ENCODE results near the gene FBXO38. TPM values are rescaled to one million over a fixed set of nuclear protein-coding genes. Genes with fewer than 3 reads are reported as not detected.
A peak's percentile ranks its signal among the peaks of the same experiment; 100 is the strongest.

The FBXO38 gene
- polyA plus RNA-seq (2013, experiment 1 of 4): 34.7 TPM
- 38.6 TPM for polyA plus RNA-seq (2013, experiment 2 of 4)
- 27.9 TPM for polyA plus RNA-seq (2013, experiment 3 of 4)
- polyA plus RNA-seq (2013, experiment 4 of 4): 28.4 TPM

GRCh38 chr5:148383564-148384379, at the start of gene FBXO38:
FBXO38 (plus strand) TSS chr5:148383958; CDS start chr5:148394777, 10,819 bp downstream.
- Histone ChIP-seq H3K36me3 (ENCODE audit: control insufficient read depth, insufficient read depth, low read length) (no peaks in the 10 kb centered on the region), H3K27ac (ENCODE audit: insufficient read depth, low read depth, low read length, poor library complexity, severe bottlenecking) (peak within 1 kb of the TSS; percentile 79), H3K4me1 (ENCODE audit: control insufficient read depth, insufficient read depth, low read length) (no peaks in the 10 kb centered on the region), H3K9me3 (ENCODE audit: control insufficient read depth, low read length) (no peaks in the 10 kb centered on the region), H3K27me3 (ENCODE audit: control insufficient read depth, insufficient read depth, low read length, poor library complexity, severe bottlenecking) (no peaks in the 10 kb centered on the region), H3K4me3 (ENCODE audit: insufficient read depth, low read depth, low read length) (peak within 1 kb of the TSS; percentile 70)
- 1% methylated on average over 45 of the region's 45 CpGs for WGBS, 2 experiments

DNA sequence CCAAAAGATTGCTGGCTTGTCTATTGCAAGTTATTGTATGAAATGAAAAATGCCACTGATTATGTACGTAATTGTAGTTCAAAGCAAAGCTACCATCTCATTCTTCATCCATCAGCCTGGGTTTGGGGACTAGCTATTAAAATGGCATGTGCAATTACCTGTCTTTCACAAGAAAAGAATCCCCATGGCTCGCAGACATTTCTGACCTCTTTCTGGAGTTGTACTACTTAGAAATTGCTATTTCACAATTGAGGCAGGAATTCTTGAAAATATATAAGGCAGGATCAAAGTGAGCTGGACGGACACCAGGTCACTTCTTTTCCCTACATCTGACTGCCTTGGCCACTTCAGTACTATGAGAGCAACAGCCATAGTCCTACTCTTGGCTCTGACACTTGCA, 48.5 kb upstream of the FBXO38 start, which contains the start of gene SPINK9:
SPINK9 (plus strand) TSS at position 301 of the 400 bp plus-strand sequence; CDS start at position 356, 55 bp downstream.
- H3K4me1 ChIP-seq (ENCODE audit: control insufficient read depth, insufficient read depth, low read length): no peaks in the 10 kb centered on the region
- no peak within 1 kb of the TSS for H3K27ac ChIP-seq (ENCODE audit: insufficient read depth, low read depth, low read length, poor library complexity, severe bottlenecking)
- no peak within 1 kb of the TSS for H3K4me3 ChIP-seq (ENCODE audit: insufficient read depth, low read depth, low read length)
- no peaks in the 10 kb centered on the region for H3K36me3 ChIP-seq (ENCODE audit: control insufficient read depth, insufficient read depth, low read length)
- H3K27me3 ChIP-seq (ENCODE audit: control insufficient read depth, insufficient read depth, low read length, poor library complexity, severe bottlenecking): no peaks in the 10 kb centered on the region
- no peaks in the 10 kb centered on the region for H3K9me3 ChIP-seq (ENCODE audit: control insufficient read depth, low read length)
- 85 to 96% methylated on average over 3 of the region's 3 CpGs for whole genome bisulfite sequencing, 2 experiments

GRCh38 chr5:148336704-148337435, 46.9 kb upstream of the FBXO38 start:
- 91 to 96% methylated on average over 2 to 3 of the region's 3 CpGs for WGBS, 2 experiments

DNA sequence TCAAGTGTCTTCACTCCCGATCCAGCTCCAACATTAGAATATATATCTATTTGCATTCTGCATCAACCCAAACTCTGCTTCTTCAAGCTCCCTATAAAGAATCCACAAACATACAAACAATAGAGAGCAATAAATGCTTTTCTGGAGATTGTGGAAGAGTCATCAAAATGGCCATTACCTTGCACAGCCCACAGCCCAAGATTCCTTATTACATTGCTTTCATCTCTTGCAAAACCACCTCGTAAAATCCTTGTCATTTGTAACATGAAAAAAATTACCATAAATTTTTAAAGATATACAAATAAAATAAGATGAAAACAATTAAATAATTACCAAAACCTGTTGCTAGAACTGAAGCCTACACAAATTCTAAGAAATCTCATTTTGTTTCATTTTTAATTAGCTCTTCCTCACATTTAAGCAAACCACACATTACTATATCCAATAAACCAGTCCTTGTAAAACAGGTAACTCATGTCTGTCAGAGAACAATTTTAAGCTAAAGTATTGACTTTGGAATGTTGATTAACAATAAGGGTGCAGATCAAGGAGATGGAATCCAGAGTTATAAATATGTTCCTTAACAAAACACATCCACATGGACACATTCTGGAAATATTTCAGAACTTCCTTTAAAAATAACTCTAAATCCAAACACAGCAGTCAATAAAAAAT, 41.2 kb upstream of the FBXO38 start:
- Histone ChIP-seq H3K27ac (ENCODE audit: insufficient read depth, low read depth, low read length, poor library complexity, severe bottlenecking) (no peak overlapping the region), H3K9me3 (ENCODE audit: control insufficient read depth, low read length) (no peaks in the 10 kb centered on the region), H3K4me1 (ENCODE audit: control insufficient read depth, insufficient read depth, low read length) (no peaks in the 10 kb centered on the region), H3K36me3 (ENCODE audit: control insufficient read depth, insufficient read depth, low read length) (no peaks in the 10 kb centered on the region), H3K4me3 (ENCODE audit: insufficient read depth, low read depth, low read length) (no peak overlapping the region), H3K27me3 (ENCODE audit: control insufficient read depth, insufficient read depth, low read length, poor library complexity, severe bottlenecking) (no peaks in the 10 kb centered on the region)
- 86 to 100% methylated on average over 1 to 2 of the region's 2 CpGs for WGBS, 2 experiments

More at GRCh38 chr5:148336704-148337435, 46.9 kb upstream of the FBXO38 start:
- Histone ChIP-seq H3K4me3 (ENCODE audit: insufficient read depth, low read depth, low read length) (no peak overlapping the region), H3K9me3 (ENCODE audit: control insufficient read depth, low read length) (no peaks in the 10 kb centered on the region), H3K4me1 (ENCODE audit: control insufficient read depth, insufficient read depth, low read length) (no peaks in the 10 kb centered on the region), H3K27me3 (ENCODE audit: control insufficient read depth, insufficient read depth, low read length, poor library complexity, severe bottlenecking) (no peaks in the 10 kb centered on the region), H3K36me3 (ENCODE audit: control insufficient read depth, insufficient read depth, low read length) (no peaks in the 10 kb centered on the region), H3K27ac (ENCODE audit: insufficient read depth, low read depth, low read length, poor library complexity, severe bottlenecking) (no peak overlapping the region)

DNA sequence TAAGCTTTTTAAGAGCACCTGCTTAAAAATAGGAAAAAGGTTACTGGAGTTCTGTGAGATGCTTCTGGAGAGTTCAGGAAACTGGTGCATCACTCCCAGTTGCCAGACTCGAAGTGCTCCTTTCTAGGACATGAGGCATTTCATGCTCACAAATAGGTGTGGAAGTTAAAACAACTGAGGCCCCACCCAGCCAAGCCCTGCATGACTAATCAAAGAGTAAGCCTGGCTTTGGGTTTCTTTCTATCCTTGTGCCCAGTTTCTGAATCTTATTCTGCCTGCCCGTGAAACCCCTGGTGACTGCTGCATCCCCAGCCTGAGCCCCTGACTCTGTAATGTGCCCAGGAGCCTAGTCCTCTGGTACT, 40.7 kb upstream of the FBXO38 start:
- no peak overlapping the region for H3K4me3 ChIP-seq (ENCODE audit: insufficient read depth, low read depth, low read length)
- no peaks in the 10 kb centered on the region for H3K36me3 ChIP-seq (ENCODE audit: control insufficient read depth, insufficient read depth, low read length)
- 87 to 89% methylated on average over 2 of the region's 2 CpGs for WGBS, 2 experiments
- no peaks in the 10 kb centered on the region for H3K4me1 ChIP-seq (ENCODE audit: control insufficient read depth, insufficient read depth, low read length)
- no peaks in the 10 kb centered on the region for H3K27me3 ChIP-seq (ENCODE audit: control insufficient read depth, insufficient read depth, low read length, poor library complexity, severe bottlenecking)
- H3K9me3 ChIP-seq (ENCODE audit: control insufficient read depth, low read length): no peaks in the 10 kb centered on the region
- no peak overlapping the region for H3K27ac ChIP-seq (ENCODE audit: insufficient read depth, low read depth, low read length, poor library complexity, severe bottlenecking)

- H3K9me3 ChIP-seq (ENCODE audit: control insufficient read depth, low read length): no peaks in the 10 kb centered on the region
- no peaks in the 10 kb centered on the region for H3K27me3 ChIP-seq (ENCODE audit: control insufficient read depth, insufficient read depth, low read length, poor library complexity, severe bottlenecking)
- no peak overlapping the region for H3K27ac ChIP-seq (ENCODE audit: insufficient read depth, low read depth, low read length, poor library complexity, severe bottlenecking)
- 78 to 95% methylated on average over 5 to 6 of the region's 7 CpGs for WGBS, 2 experiments
- H3K4me3 ChIP-seq (ENCODE audit: insufficient read depth, low read depth, low read length): no peak overlapping the region
- no peaks in the 10 kb centered on the region for H3K36me3 ChIP-seq (ENCODE audit: control insufficient read depth, insufficient read depth, low read length)
- H3K4me1 ChIP-seq (ENCODE audit: control insufficient read depth, insufficient read depth, low read length): no peaks in the 10 kb centered on the region
Observed at GRCh38 chr5:148343603-148344487, 39.9 kb upstream of the FBXO38 start.

DNA sequence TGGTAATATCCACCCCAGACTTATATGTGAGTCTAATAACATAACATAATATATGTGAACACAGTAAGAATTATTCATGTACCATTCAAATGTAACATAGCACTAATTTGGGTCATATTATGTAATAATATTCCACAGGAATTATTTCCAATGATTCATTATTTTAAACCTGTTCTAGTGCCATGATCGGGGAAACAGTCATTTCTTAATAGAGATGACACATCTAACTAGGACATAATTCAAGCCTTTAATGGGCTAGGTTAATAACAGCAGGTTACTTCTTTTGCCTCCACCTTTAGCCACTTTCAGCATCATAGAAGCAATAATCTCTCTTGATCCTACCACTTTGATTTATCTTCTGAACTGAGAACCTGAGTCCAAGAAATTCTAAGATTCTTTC, 36.1 kb upstream of the FBXO38 start:
- Histone ChIP-seq H3K27me3 (ENCODE audit: control insufficient read depth, insufficient read depth, low read length, poor library complexity, severe bottlenecking) (no peaks in the 10 kb centered on the region), H3K9me3 (ENCODE audit: control insufficient read depth, low read length) (no peaks in the 10 kb centered on the region), H3K4me3 (ENCODE audit: insufficient read depth, low read depth, low read length) (no peak overlapping the region), H3K36me3 (ENCODE audit: control insufficient read depth, insufficient read depth, low read length) (no peaks in the 10 kb centered on the region), H3K27ac (ENCODE audit: insufficient read depth, low read depth, low read length, poor library complexity, severe bottlenecking) (no peak overlapping the region), H3K4me1 (ENCODE audit: control insufficient read depth, insufficient read depth, low read length) (no peaks in the 10 kb centered on the region)
- WGBS, 2 experiments: 63 to 100% methylated on average over 1 of the region's 1 CpG

DNA sequence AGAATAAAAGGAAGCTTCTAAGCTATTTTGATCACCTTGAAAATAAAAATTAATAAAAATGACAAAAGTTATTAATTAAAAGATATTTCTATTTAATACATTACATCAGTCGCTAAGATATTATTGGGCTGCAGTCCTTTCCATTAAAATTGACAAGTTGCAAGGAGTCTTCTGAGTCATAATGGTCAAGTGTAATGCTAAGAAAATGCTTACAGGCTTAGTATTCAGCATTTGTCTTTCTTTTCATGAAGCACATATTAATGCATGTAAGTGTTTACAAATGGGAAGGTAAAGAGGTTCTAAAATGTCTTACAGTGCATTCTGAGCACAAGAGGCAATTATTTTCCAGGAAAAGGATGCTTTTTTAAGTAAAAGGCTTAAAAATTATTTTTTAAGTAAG, 31.1 kb upstream of the FBXO38 start:
- H3K36me3 ChIP-seq (ENCODE audit: control insufficient read depth, insufficient read depth, low read length): no peaks in the 10 kb centered on the region
- H3K4me3 ChIP-seq (ENCODE audit: insufficient read depth, low read depth, low read length): no peak overlapping the region
- H3K27me3 ChIP-seq (ENCODE audit: control insufficient read depth, insufficient read depth, low read length, poor library complexity, severe bottlenecking): no peaks in the 10 kb centered on the region
- 100% methylated on average over 1 of the region's 1 CpG; no CpG with 5 or more reads in 1 of the 2 experiments for WGBS, 2 experiments
- no peaks in the 10 kb centered on the region for H3K4me1 ChIP-seq (ENCODE audit: control insufficient read depth, insufficient read depth, low read length)
- H3K27ac ChIP-seq (ENCODE audit: insufficient read depth, low read depth, low read length, poor library complexity, severe bottlenecking): no peak overlapping the region
- no peaks in the 10 kb centered on the region for H3K9me3 ChIP-seq (ENCODE audit: control insufficient read depth, low read length)

GRCh38 chr5:148353634-148354033, 30.1 kb upstream of the FBXO38 start:
- Histone ChIP-seq H3K4me3 (ENCODE audit: insufficient read depth, low read depth, low read length) (no peak overlapping the region), H3K27me3 (ENCODE audit: control insufficient read depth, insufficient read depth, low read length, poor library complexity, severe bottlenecking) (no peaks in the 10 kb centered on the region), H3K4me1 (ENCODE audit: control insufficient read depth, insufficient read depth, low read length) (no peaks in the 10 kb centered on the region), H3K9me3 (ENCODE audit: control insufficient read depth, low read length) (no peaks in the 10 kb centered on the region), H3K27ac (ENCODE audit: insufficient read depth, low read depth, low read length, poor library complexity, severe bottlenecking) (no peak overlapping the region), H3K36me3 (ENCODE audit: control insufficient read depth, insufficient read depth, low read length) (no peaks in the 10 kb centered on the region)
- WGBS, 2 experiments: 87 to 89% methylated on average over 1 to 2 of the region's 2 CpGs
